ENCODE measurements around the gene MIER2. TPM values are rescaled to one million over a fixed set of nuclear protein-coding genes. Genes with fewer than 3 reads are reported as not detected.

MIER2 gene
- polyA plus RNA-seq, 1 of the 3 experiments (the other 2 are of a cell fraction): 15.9 TPM

GRCh38 chr19:313988-314815 is 30.4 kb downstream of the MIER2 start:
- Histone ChIP-seq H3K4me3 (ENCODE audit: low read depth in 2 of 2, low read length in 1 of 2) (no peak overlapping the region), H4K20me1 (ENCODE audit: insufficient read depth) (peaks cover 3% of the 10 kb centered on the region; the same call in 1 of the 2 replicates), H3K9ac (no peak overlapping the region), H3K27me3 (ENCODE audit: insufficient read depth) (no peaks in the 10 kb centered on the region), H3K27ac (ENCODE audit: low read depth in 2 of 2, low read length in 1 of 2) (no peak overlapping the region), H3K4me1 (ENCODE audit: control insufficient read depth in 1 of 2, insufficient read depth in 2 of 2, low read depth in 1 of 2, low read length in 1 of 2) (no peaks in the 10 kb centered on the region), H3K9me2 (no peaks in the 10 kb centered on the region), H3F3A (replicated peaks; ENCODE audit: insufficient read depth) (no peaks in the 10 kb centered on the region), H3K9me3 (no peaks in the 10 kb centered on the region), H3K36me3 (replicated peaks in 1 of 2; ENCODE audit: control insufficient read depth in 1 of 2, insufficient read depth in 2 of 2, low read length in 1 of 2) (peaks cover 30 to 32% of the 10 kb centered on the region in 2 experiments), H3K4me2 (no peak overlapping the region), H2AFZ (ENCODE audit: low read depth) (no peak overlapping the region), H3K79me2 (ENCODE audit: insufficient read depth) (peaks cover 31% of the 10 kb centered on the region)
- 89% methylated on average over 17 of the region's 22 CpGs for WGBS (ENCODE audit: low lambda C conversion rate)
- no peak for DNase-seq
- POLR2A ChIA-PET: interaction anchor here (0.8 kb wide), 1 partner anchor 31 kb away, joined by 3 read pairs; no protein-coding TSS in a partner anchor
- TF ChIP-seq SMC3 (IDR thresholded peaks at IDR 0.05; ENCODE audit: low read depth, low read length) (no peak), JUND (IDR thresholded peaks at IDR 0.05) (no peak), TEAD4 (IDR thresholded peaks at IDR 0.05; ENCODE audit: borderline replicate concordance, insufficient read depth) (no peak), RAD21 (IDR thresholded peaks at IDR 0.05; ENCODE audit: low read length) (no peak)
- CTCF ChIA-PET: interaction anchor here (1.1 to 1.5 kb wide), 3 partner anchors 10 to 181 kb away, joined by 3 read pairs; no protein-coding TSS in a partner anchor

- Histone ChIP-seq H2AFZ (ENCODE audit: low read depth) (no peak overlapping the region), H3K4me3 (ENCODE audit: low read depth in 2 of 2, low read length in 1 of 2) (no peak overlapping the region), H3K27ac (ENCODE audit: low read depth in 2 of 2, low read length in 1 of 2) (no peak overlapping the region), H3K79me2 (ENCODE audit: insufficient read depth) (peaks cover 28% of the 10 kb centered on the region), H3K9me3 (no peaks in the 10 kb centered on the region), H3K4me2 (no peak overlapping the region), H4K20me1 (ENCODE audit: insufficient read depth) (peaks cover 3% of the 10 kb centered on the region; the same call in 1 of the 2 replicates), H3K9me2 (no peaks in the 10 kb centered on the region), H3K9ac (no peak overlapping the region), H3K4me1 (ENCODE audit: control insufficient read depth in 1 of 2, insufficient read depth in 2 of 2, low read depth in 1 of 2, low read length in 1 of 2) (no peaks in the 10 kb centered on the region), H3K36me3 (replicated peaks in 1 of 2; ENCODE audit: control insufficient read depth in 1 of 2, insufficient read depth in 2 of 2, low read length in 1 of 2) (peaks cover 26 to 32% of the 10 kb centered on the region in 2 experiments), H3K27me3 (ENCODE audit: insufficient read depth) (no peaks in the 10 kb centered on the region), H3F3A (replicated peaks; ENCODE audit: insufficient read depth) (no peaks in the 10 kb centered on the region)
- CTCF ChIA-PET: interaction anchor here (1.1 to 1.5 kb wide), 3 partner anchors 9 to 182 kb away, joined by 3 read pairs; no protein-coding TSS in a partner anchor
- no peak for TF ChIP-seq ZBTB33 (IDR thresholded peaks at IDR 0.05; ENCODE audit: borderline replicate concordance, low read depth)
- TF ChIP-seq NRF1 (IDR thresholded peaks at IDR 0.05; ENCODE audit: low read depth, low read length): no peak
- TF ChIP-seq JUND (IDR thresholded peaks at IDR 0.05): no peak
- no peak for DNase-seq
- 98% methylated on average over 21 of the region's 23 CpGs for WGBS (ENCODE audit: low lambda C conversion rate)
- POLR2A ChIA-PET: interaction anchor here (0.8 kb wide), 1 partner anchor 32 kb away, joined by 3 read pairs; no protein-coding TSS in a partner anchor
These were observed 31.2 kb downstream of the MIER2 start for GRCh38 chr19:313169-313987.
